ENCODE data around the gene IL11RA. TPM values are rescaled to one million over a fixed set of nuclear protein-coding genes. Genes with fewer than 3 reads are reported as not detected.

The IL11RA gene
- total RNA-seq, 1 donor from 2014 or later = 0.79 TPM

DNA sequence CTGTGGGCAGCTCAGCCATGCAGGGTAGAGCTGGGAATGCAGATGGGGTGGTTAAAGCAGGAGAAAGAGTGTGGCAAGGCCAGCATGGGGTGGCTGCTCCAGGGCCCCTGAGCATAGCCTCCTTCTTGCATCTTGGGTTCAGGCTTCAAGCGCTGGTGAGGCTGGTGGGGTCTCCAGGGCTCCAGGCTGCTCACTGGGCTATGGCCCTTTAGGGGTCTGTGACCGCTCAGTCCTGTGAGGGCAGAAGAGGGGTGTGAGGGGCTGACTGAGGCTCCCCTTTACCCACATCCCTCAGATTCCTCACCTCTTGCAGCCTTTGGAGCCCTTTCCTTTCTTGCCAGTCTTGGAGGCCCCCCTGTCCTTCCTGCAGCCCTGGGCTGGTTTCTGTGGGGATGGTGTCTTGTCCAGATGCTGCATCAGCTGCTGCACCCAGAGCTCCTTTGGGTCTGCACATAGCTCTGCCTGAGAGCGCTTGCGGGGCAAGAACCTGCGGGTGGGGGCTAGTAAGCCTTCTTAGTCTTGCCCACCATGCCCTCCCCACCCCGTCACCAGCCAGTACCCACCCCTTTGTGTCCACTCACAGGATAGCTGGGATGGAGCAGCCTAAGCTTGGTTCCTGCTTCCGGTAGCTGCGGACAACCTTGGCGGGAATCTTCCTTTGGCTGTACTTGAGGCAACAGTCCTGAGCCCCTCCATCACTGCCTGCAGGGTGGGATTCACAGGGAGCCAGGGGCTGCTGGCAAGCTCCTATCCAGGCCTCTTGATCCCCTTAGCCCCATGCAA, 57.4 kb downstream of the IL11RA start:
- FAIRE-seq = no peak

DNA sequence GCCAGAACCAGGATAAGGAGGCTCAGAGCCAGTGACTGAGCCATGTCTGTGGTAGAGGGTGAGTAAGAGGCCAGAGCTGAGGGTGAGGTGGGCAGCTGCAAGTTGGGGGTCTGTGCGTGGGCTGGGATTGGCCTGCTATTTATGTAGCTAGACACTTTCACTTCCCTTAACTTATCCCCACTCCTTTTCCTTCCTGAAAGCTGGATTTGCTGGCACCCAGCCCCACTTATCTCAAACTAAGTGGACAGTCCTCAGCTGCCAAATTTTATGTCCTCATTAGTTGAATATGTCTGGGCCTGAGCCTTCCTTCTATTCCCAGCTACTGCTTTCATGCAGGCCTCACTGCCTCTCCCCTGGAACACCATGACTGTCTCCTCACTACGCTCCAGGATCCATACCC, 58.0 kb downstream of the IL11RA start, which contains the start of gene CCL21:
TSS of gene CCL21 (minus strand) at position 114 of the 400 bp plus-strand sequence. CDS start at position 44, 70 bp downstream.
- no peak for FAIRE-seq
- DNase-seq (ENCODE audit: low read depth) = no peak
- Histone ChIP-seq H3K4me3 (ENCODE audit: low read depth, low read length) (no peak within 1 kb of the TSS), H3K36me3 (ENCODE audit: control insufficient read depth, insufficient read depth, low read length) (no peaks in the 10 kb centered on the region), H3K27me3 (ENCODE audit: control insufficient read depth, insufficient read depth, low read length) (no peaks in the 10 kb centered on the region)
- TF ChIP-seq CTCF (IDR thresholded peaks at IDR 0.05; ENCODE audit: insufficient read depth, low read length, severe bottlenecking) = no peak

More for the DNA sequence above, 57.4 kb downstream of the IL11RA start:
- DNase-seq (ENCODE audit: low read depth) = no peak
- no peaks in the 10 kb centered on the region for H3K36me3 ChIP-seq (ENCODE audit: control insufficient read depth, insufficient read depth, low read length)
- TF ChIP-seq CTCF (IDR thresholded peaks at IDR 0.05; ENCODE audit: insufficient read depth, low read length, severe bottlenecking) = no peak
- no peak overlapping the region for H3K4me3 ChIP-seq (ENCODE audit: low read depth, low read length)
- no peaks in the 10 kb centered on the region for H3K27me3 ChIP-seq (ENCODE audit: control insufficient read depth, insufficient read depth, low read length)

Other genes starting within 250 kb of the IL11RA start
- gene FAM219A, start 193.6 kb upstream of the IL11RA start, total RNA-seq = 3.9 and 5.4 TPM in 2 replicates
- not detected in 2 replicates for gene DNAI1, start 193.4 kb upstream of the IL11RA start, total RNA-seq
- 0.13 TPM in 1 of 2 replicates, not detected in the other for gene ENHO, start 129.2 kb upstream of the IL11RA start, total RNA-seq
- not detected in 2 replicates for gene CNTFR, start 62.5 kb upstream of the IL11RA start, total RNA-seq
- gene RPP25L, start 40.1 kb upstream of the IL11RA start, total RNA-seq = 45.8 and 49.3 TPM in 2 replicates
- gene DCTN3, start 31.7 kb upstream of the IL11RA start, total RNA-seq = 57.1 and 73.4 TPM in 2 replicates
- gene ARID3C, start 23.1 kb upstream of the IL11RA start, total RNA-seq = 0.26 TPM in 1 of 2 replicates, not detected in the other
- gene SIGMAR1, start 14.4 kb upstream of the IL11RA start, total RNA-seq = 62.5 and 74.8 TPM in 2 replicates
- gene GALT, start 5.5 kb upstream of the IL11RA start, total RNA-seq = 11.3 and 13.6 TPM in 2 replicates
- gene CCL27, start 10.5 kb downstream of the IL11RA start, total RNA-seq = 0.26 TPM in 1 of 2 replicates, not detected in the other
- not detected in 2 replicates for gene CCL19, start 39.1 kb downstream of the IL11RA start, total RNA-seq
- gene CCL21, start 58.0 kb downstream of the IL11RA start, total RNA-seq = not detected in 2 replicates